Fibroblast of lung (primary cell): ENCODE measurements around the gene CXADR. TPM values are rescaled to one million over a fixed set of nuclear protein-coding genes. Genes with fewer than 3 reads are reported as not detected.

Experiments
- DNase-seq, 2 donors: peaks; one replicate each; pipeline versions ENCODE4 v3.0.0 to v3.0.0-alpha.2; 2010; ENCODE audit warnings: low read depth in 2 of 2
- H2AFZ ChIP-seq: 2 replicates; pipeline ENCODE4 v1.5.1; 2012; ENCODE audit warnings: low read length, control low read depth, inconsistent platforms
- H3K27ac ChIP-seq: 2 replicates; pipeline ENCODE4 v1.5.1; 2011; ENCODE audit warnings: low read length, control low read depth; ENCODE audit not compliant: insufficient read depth
- H3K27me3 ChIP-seq: 2 replicates; pipeline ENCODE4 v1.5.1; 2011; ENCODE audit warnings: mild to moderate bottlenecking, low read length; ENCODE audit not compliant: control insufficient read depth, insufficient read depth
- H3K36me3 ChIP-seq: 2 replicates; pipeline ENCODE4 v1.5.1; 2011; ENCODE audit warnings: low read length; ENCODE audit not compliant: control insufficient read depth, insufficient read depth
- H3K4me1 ChIP-seq: 2 replicates; pipeline ENCODE4 v1.5.1; 2011; ENCODE audit warnings: low read length; ENCODE audit not compliant: control insufficient read depth, insufficient read depth; ENCODE audit errors: extremely low read depth
- H3K4me2 ChIP-seq: 2 replicates; pipeline ENCODE4 v1.5.1; 2011; ENCODE audit warnings: low read length, control low read depth; ENCODE audit not compliant: insufficient read depth; ENCODE audit errors: extremely low read depth
- H3K4me3 ChIP-seq, 4 experiments: fragments of 200-600 bp in 1 of 4; sonication (generic) in 1 of 4; replicated peaks in 1 of 4; 2 replicates each; pipeline ENCODE4 v1.5.1; 2011 to 2016; ENCODE audit warnings: low read length in 4 of 4, low read depth in 3 of 4, mild to moderate bottlenecking in 3 of 4, control low read depth in 2 of 4, inconsistent platforms in 1 of 4, mixed read lengths in 1 of 4; ENCODE audit not compliant: insufficient read depth in 1 of 4; ENCODE audit errors: control extremely low read depth in 1 of 4
- H3K79me2 ChIP-seq: 2 replicates; pipeline ENCODE4 v1.5.1; 2012; ENCODE audit warnings: mild to moderate bottlenecking, low read length, inconsistent platforms; ENCODE audit not compliant: control insufficient read depth, insufficient read depth
- H3K9ac ChIP-seq: 2 replicates; pipeline ENCODE4 v1.5.1; 2011; ENCODE audit warnings: mild to moderate bottlenecking, low read length, control low read depth; ENCODE audit not compliant: insufficient read depth
- H3K9me3 ChIP-seq: 2 replicates; pipeline ENCODE4 v1.5.1; 2012; ENCODE audit warnings: low read depth, low read length; ENCODE audit not compliant: control insufficient read depth, insufficient read depth
- H4K20me1 ChIP-seq: 2 replicates; pipeline ENCODE4 v1.5.1; 2011; ENCODE audit warnings: low read length; ENCODE audit not compliant: control insufficient read depth, insufficient read depth; ENCODE audit errors: extremely low read depth
- CTCF ChIP-seq, 2 donors: IDR thresholded peaks in 1 of 2; conservative IDR thresholded peaks in 1 of 2; 1 replicate in 1 of 2; 2 replicates in 1 of 2; pipeline ENCODE4 v1.5.1; 2011 to 2012; ENCODE audit warnings: low read length in 2 of 2, control low read depth in 1 of 2, inconsistent platforms in 1 of 2, low read depth in 1 of 2, mild to moderate bottlenecking in 1 of 2
- EZH2 ChIP-seq: IDR thresholded peaks from 2 replicates; pipeline ENCODE4 v1.5.1; 2012; ENCODE audit warnings: low read length, control low read depth, mild to moderate bottlenecking; ENCODE audit errors: missing control alignments
- polyA plus RNA-seq, 2 donors: library from polyadenylated mRNA; depleted of rRNA in 1 of 2; stranded (reverse) in 1 of 2; unstranded in 1 of 2; fragments of >200 nt; gene quantifications; 2 replicates each; pipeline ENCODE4 v1.2.1, GENCODE V29; 2011 to 2012; ENCODE audit warnings: missing spikeins in 1 of 2
- total RNA-seq: library from RNA; depleted of rRNA; stranded (reverse); fragments of >200 nt; gene quantifications from 2 replicates; pipeline ENCODE4 v1.2.1, GENCODE V29; 2014

The CXADR gene
- total and polyA plus RNA-seq, 2 donors (not counting 1 experiment from before 2014, with no cell fraction given): 0.69 to 9.9 TPM

- H3K27me3 ChIP-seq: no peaks in the 10 kb centered on the region
- no peak overlapping the region for H3K27ac ChIP-seq
- no peaks in the 10 kb centered on the region for H4K20me1 ChIP-seq
- TF ChIP-seq CTCF (conservative IDR thresholded peaks at IDR 0.05 in 1 of 2, IDR thresholded peaks at IDR 0.05 in 1 of 2; ENCODE audit: low read depth in 1 of 2, low read length in 2 of 2): no peak
- TF ChIP-seq EZH2: no peak
- no peak for DNase-seq
- H3K36me3 ChIP-seq: peaks cover 3% of the 10 kb centered on the region
- no peak overlapping the region for H3K9ac ChIP-seq
- H3K9me3 ChIP-seq: no peaks in the 10 kb centered on the region
- peaks cover 59% of the 10 kb centered on the region for H3K79me2 ChIP-seq
- H3K4me2 ChIP-seq: no peak overlapping the region
- H3K4me3 ChIP-seq: no peak overlapping the region
- H2AFZ ChIP-seq: no peak overlapping the region
- H3K4me1 ChIP-seq: no peaks in the 10 kb centered on the region
Measured at GRCh38 chr21:17609681-17610080, 96.8 kb downstream of the CXADR start.

- Histone ChIP-seq H3K27ac (peak overlapping the region; percentile 97), H2AFZ (peak overlapping the region; percentile 21), H3K79me2 (peaks cover 54% of the 10 kb centered on the region), H3K9me3 (no peaks in the 10 kb centered on the region), H3K36me3 (peaks cover 3% of the 10 kb centered on the region), H3K4me3 (peak overlapping the region; percentile 69 to 99 (median 86)), H3K9ac (peak overlapping the region; percentile 89), H3K27me3 (no peaks in the 10 kb centered on the region), H3K4me2 (peak overlapping the region; percentile 85), H3K4me1 (no peaks in the 10 kb centered on the region), H4K20me1 (no peaks in the 10 kb centered on the region)
- TF ChIP-seq CTCF (conservative IDR thresholded peaks at IDR 0.05 in 1 of 2, IDR thresholded peaks at IDR 0.05 in 1 of 2; ENCODE audit: low read depth in 1 of 2, low read length in 2 of 2): no peak
- no peak for TF ChIP-seq EZH2
- peak in 1 of 2 donors; percentile 35 for DNase-seq
Measured at GRCh38 chr21:17610911-17611310, 98.1 kb downstream of the CXADR start.

GRCh38 chr21:17611414-17612022, 98.7 kb downstream of the CXADR start:
- H3K4me3 ChIP-seq: peak overlapping the region; percentile 69 to 99 (median 86)
- H3K4me2 ChIP-seq: peak overlapping the region; percentile 85
- peak overlapping the region; percentile 97 for H3K27ac ChIP-seq
- H3K36me3 ChIP-seq: peaks cover 3% of the 10 kb centered on the region
- peaks cover 51% of the 10 kb centered on the region for H3K79me2 ChIP-seq
- no peaks in the 10 kb centered on the region for H3K9me3 ChIP-seq
- no peaks in the 10 kb centered on the region for H4K20me1 ChIP-seq
- TF ChIP-seq EZH2 (no peak), CTCF (conservative IDR thresholded peaks at IDR 0.05 in 1 of 2, IDR thresholded peaks at IDR 0.05 in 1 of 2; ENCODE audit: low read depth in 1 of 2, low read length in 2 of 2) (no peak)
- peak; percentile 94 for DNase-seq
- H3K4me1 ChIP-seq: no peaks in the 10 kb centered on the region
- peak overlapping the region; percentile 89 for H3K9ac ChIP-seq
- H3K27me3 ChIP-seq: no peaks in the 10 kb centered on the region
- H2AFZ ChIP-seq: peak overlapping the region; percentile 94
